Spinal cord (tissue), 10 donors: Measurements from ENCODE around the gene ZNF230. TPM values are rescaled to one million over a fixed set of nuclear protein-coding genes. Genes with fewer than 3 reads are reported as not detected.

Experiments
- DNase-seq, 6 donors: peaks; one replicate each; pipeline versions ENCODE4 v3.0.0 to v3.0.0-alpha.2; 2013 to 2015; ENCODE audit warnings: low spot score in 6 of 6, low read depth in 4 of 6
- H3K27ac ChIP-seq: one replicate; pipeline ENCODE4 v1.5.1; 2013; ENCODE audit warnings: low read depth, low read length, control low read depth
- H3K27me3 ChIP-seq: one replicate; pipeline ENCODE4 v1.6.1; 2013; ENCODE audit warnings: low read length; ENCODE audit not compliant: control insufficient read depth, insufficient read depth
- H3K36me3 ChIP-seq: one replicate; pipeline ENCODE4 v1.6.1; 2013; ENCODE audit warnings: low read length; ENCODE audit not compliant: control insufficient read depth, insufficient read depth
- H3K4me1 ChIP-seq: one replicate; pipeline ENCODE4 v1.6.1; 2013; ENCODE audit warnings: low read length; ENCODE audit not compliant: control insufficient read depth, insufficient read depth
- H3K4me3 ChIP-seq: one replicate; pipeline ENCODE4 v1.5.1; 2013; ENCODE audit warnings: low read depth, low read length, control low read depth
- H3K9me3 ChIP-seq: one replicate; pipeline ENCODE4 v1.6.1; 2013; ENCODE audit warnings: low read length; ENCODE audit not compliant: control insufficient read depth, insufficient read depth
- WGBS: methylation state at CpG from one replicate; pipeline ENCODE4 v1.1.5; 2013; ENCODE audit warnings: missing lambda C conversion rate; ENCODE audit not compliant: insufficient coverage; 5-methylcytosine and 5-hydroxymethylcytosine counted together
- polyA plus RNA-seq, 2 donors: library from polyadenylated mRNA; unstranded; fragments of 120-200 nt; gene quantifications; one replicate each; pipeline ENCODE4 v1.2.1, GENCODE V29; 2013; ENCODE audit not compliant: insufficient read length in 2 of 2
- total RNA-seq, 2 donors: library from RNA; depleted of rRNA in 1 of 2; stranded (reverse); fragments of 120-200 nt in 1 of 2; fragments of >200 nt in 1 of 2; gene quantifications; one replicate each; pipeline versions ENCODE4 v1.2.3 to v1.2.4, GENCODE V29; 2013 to 2014
- donor health status: healthy.

Gene ZNF230
- total and polyA plus RNA-seq, 4 donors: 4.9 to 7.8 (median 5.8) TPM

DNA sequence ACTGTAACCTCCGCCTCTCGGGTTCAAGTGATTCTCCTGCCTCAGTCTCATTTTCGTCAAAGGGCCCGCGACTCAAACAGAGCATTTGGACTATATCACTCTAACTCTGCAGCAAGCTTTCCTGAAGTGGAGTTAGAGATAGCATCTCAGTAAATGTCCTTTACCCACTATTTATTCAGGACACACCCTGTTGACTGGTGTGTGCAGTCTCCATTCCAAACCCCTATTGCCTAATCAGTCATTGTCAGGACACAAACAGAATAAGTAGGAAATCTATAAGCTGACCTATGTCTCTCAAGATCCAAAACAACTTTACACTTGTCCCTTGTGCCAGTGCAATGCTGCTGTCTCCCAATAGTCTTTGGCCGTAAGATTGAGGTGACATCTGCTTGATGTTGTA, 23.9 kb downstream of the ZNF230 start:
- Histone ChIP-seq H3K4me3 (no peak overlapping the region), H3K27me3 (no peaks in the 10 kb centered on the region), H3K9me3 (no peaks in the 10 kb centered on the region), H3K4me1 (peaks cover 3% of the 10 kb centered on the region), H3K36me3 (peaks cover 23% of the 10 kb centered on the region), H3K27ac (no peak overlapping the region)
- no peak for DNase-seq
- WGBS: 100% methylated on average over 2 of the region's 6 CpGs

DNA sequence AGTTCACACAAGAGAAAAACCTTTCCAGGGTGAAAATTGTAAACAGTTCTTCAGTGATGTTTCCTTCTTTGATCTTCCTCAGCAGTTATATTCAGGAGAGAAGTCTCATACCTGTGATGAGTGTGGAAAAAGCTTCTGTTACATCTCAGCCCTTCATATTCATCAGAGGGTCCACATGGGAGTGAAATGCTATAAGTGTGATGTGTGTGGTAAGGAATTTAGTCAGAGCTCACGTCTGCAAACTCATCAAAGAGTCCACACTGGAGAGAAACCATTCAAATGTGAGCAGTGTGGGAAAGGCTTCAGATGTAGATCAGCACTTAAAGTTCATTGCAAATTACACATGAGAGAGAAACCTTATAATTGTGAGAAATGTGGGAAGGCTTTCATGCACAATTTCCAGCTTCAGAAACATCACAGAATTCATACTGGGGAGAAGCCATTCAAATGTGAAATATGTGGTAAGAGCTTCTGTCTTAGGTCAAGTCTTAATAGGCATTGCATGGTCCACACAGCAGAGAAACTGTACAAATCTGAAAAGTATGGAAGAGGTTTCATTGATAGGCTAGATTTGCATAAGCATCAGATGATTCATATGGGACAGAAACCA, 29.3 kb downstream of the ZNF230 start:
- H3K4me1 ChIP-seq: no peaks in the 10 kb centered on the region
- H3K36me3 ChIP-seq: peaks cover 36% of the 10 kb centered on the region
- H3K27ac ChIP-seq: no peak overlapping the region
- H3K27me3 ChIP-seq: no peaks in the 10 kb centered on the region
- no peak overlapping the region for H3K4me3 ChIP-seq
- H3K9me3 ChIP-seq: peaks cover 19% of the 10 kb centered on the region
- no peak for DNase-seq
- no CpG with 5 or more reads among the region's 1 CpG for WGBS

DNA sequence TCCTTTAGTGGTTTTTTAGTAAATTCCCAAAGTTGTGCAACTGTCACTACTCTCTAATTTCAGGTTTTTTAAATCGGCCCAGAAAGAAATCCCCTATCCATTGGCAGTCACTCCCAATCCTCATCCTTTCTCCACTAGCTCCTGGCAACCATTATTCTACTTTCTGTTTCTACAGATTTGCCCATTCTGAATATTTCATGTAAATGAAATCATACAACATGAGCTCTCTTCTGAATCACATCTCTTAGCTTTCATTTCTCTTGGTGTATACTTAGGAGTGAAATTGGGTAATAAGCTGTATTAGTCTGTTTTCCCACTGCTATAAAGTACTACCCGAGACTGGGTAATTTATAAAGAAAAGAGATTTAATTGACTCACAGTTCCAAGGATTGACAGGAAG, 39.4 kb downstream of the ZNF230 start:
- no peaks in the 10 kb centered on the region for H3K36me3 ChIP-seq
- H3K9me3 ChIP-seq: no peaks in the 10 kb centered on the region
- H3K27ac ChIP-seq: no peak overlapping the region
- DNase-seq: no peak
- H3K27me3 ChIP-seq: no peaks in the 10 kb centered on the region
- H3K4me3 ChIP-seq: no peak overlapping the region
- no peaks in the 10 kb centered on the region for H3K4me1 ChIP-seq
- WGBS: 70% methylated on average over 1 of the region's 2 CpGs

GRCh38 chr19:44050740-44051649, 48.2 kb downstream of the ZNF230 start:
- Histone ChIP-seq H3K27me3 (peaks cover 15% of the 10 kb centered on the region), H3K4me1 (peaks cover 5% of the 10 kb centered on the region), H3K9me3 (no peaks in the 10 kb centered on the region), H3K36me3 (peaks cover 3% of the 10 kb centered on the region), H3K4me3 (peak overlapping the region; percentile 59), H3K27ac (peak overlapping the region; percentile 48)
- peak in 1 of 6 donors; percentile 65 for DNase-seq
- 18% methylated on average over 19 of the region's 21 CpGs for WGBS

DNA sequence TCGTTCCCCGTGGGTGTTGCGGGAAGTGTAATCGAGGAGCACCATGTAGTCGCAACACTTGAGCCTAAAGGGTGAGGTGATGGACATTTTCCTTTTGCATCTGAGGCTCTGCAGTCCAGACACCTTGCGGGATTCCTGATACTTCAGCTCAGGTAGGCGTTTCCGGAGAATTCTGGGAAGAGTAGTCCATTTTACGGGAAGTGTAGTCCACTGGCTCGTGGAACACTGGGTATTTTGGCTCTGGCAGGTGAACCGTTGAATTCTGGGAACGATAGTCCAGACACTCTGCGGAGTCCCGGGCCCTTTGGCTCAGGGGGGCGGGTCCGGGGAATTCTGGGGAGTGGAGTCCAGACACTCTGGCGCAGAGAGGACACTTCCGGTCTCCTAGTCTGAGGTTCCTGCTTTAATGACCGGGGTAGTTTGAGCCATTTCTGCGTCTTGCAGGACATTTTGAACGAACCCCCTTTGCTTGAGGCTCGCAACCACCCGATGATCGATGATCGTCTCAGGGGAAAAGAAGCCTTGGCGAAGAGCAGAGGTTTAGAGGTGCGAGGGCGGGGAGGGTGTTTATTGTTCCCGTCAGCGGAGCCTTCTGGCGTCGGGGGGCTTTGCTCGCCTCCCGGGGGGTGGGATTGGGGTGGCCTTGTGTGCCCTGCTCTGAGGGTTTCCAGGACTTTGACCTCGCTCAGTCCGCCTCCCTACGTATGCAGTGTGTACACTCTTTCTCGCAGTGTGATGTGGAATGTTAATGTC, 49.1 kb downstream of the ZNF230 start, which contains the start of gene ZNF223:
ZNF223 (plus strand) TSS at position 387 of the 753 bp plus-strand sequence. CDS start 3,141 bp downstream, outside the sequence.
- Histone ChIP-seq H3K27me3 (peaks cover 15% of the 10 kb centered on the region), H3K9me3 (no peaks in the 10 kb centered on the region), H3K4me1 (peaks cover 5% of the 10 kb centered on the region), H3K36me3 (peaks cover 7% of the 10 kb centered on the region), H3K27ac (peak within 1 kb of the TSS; percentile 48), H3K4me3 (peak within 1 kb of the TSS; percentile 59)
- peak; percentile 85 to 99 (median 96) for DNase-seq
- 0% methylated on average over 36 of the region's 38 CpGs for WGBS

DNA sequence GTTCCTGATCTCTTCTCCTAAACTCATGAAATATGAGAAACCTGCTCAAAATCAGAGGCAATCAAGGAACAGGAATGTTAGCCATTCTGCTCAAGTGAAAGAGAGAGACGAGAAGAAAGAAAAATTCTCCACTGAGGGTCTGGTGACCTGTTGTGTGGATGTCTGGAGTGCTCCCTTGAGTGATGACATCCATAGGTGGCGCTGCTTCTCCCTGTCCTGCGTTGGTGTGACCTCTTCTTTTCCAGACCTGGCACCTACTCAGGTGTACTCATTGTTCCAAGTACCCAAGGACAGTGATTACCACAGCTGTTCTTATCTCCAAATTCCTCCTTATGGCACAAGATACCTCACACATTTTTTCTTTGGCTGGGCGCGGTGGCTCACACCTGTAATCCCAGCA, 53.1 kb downstream of the ZNF230 start:
- H3K27me3 ChIP-seq: peaks cover 4% of the 10 kb centered on the region
- DNase-seq: no peak
- peaks cover 5% of the 10 kb centered on the region for H3K4me1 ChIP-seq
- WGBS: 94% methylated on average over 4 of the region's 5 CpGs
- H3K9me3 ChIP-seq: no peaks in the 10 kb centered on the region
- H3K27ac ChIP-seq: no peak overlapping the region
- peaks cover 30% of the 10 kb centered on the region for H3K36me3 ChIP-seq
- H3K4me3 ChIP-seq: no peak overlapping the region

- DNase-seq: no peak
- Histone ChIP-seq H3K27me3 (no peaks in the 10 kb centered on the region), H3K4me1 (no peaks in the 10 kb centered on the region), H3K36me3 (peaks cover 38% of the 10 kb centered on the region), H3K9me3 (no peaks in the 10 kb centered on the region), H3K27ac (no peak overlapping the region), H3K4me3 (no peak overlapping the region)
- WGBS: 100% methylated on average over 1 of the region's 2 CpGs
Measured at GRCh38 chr19:44059229-44059628, 56.5 kb downstream of the ZNF230 start.

- Histone ChIP-seq H3K4me3 (no peak overlapping the region), H3K9me3 (no peaks in the 10 kb centered on the region), H3K4me1 (no peaks in the 10 kb centered on the region), H3K27ac (no peak overlapping the region), H3K36me3 (peaks cover 40% of the 10 kb centered on the region), H3K27me3 (no peaks in the 10 kb centered on the region)
- no CpG with 5 or more reads among the region's 1 CpG for WGBS
- DNase-seq: no peak
Measured at GRCh38 chr19:44061038-44061437, 58.3 kb downstream of the ZNF230 start.
